GM06990 (cell line): ENCODE results near the gene NTRK2.
A peak's percentile ranks its signal among the peaks of the same experiment; 100 is the strongest.

ENCODE experiments used
- DNase-seq: peaks from one replicate; pipeline ENCODE4 v3.0.0-alpha.2; 2011; ENCODE audit not compliant: insufficient read length; ENCODE audit errors: extremely low read depth
- H3K27me3 ChIP-seq: replicated peaks from 2 replicates; pipeline ENCODE4 v1.6.0; 2011; ENCODE audit warnings: low read length; ENCODE audit not compliant: control insufficient read depth, insufficient read depth
- H3K36me3 ChIP-seq: 2 replicates; pipeline ENCODE4 v1.5.1; 2011; ENCODE audit warnings: low read length; ENCODE audit not compliant: control insufficient read depth, insufficient read depth
- H3K4me3 ChIP-seq: replicated peaks from 2 replicates; pipeline ENCODE4 v1.5.1; 2011; ENCODE audit warnings: low read depth, mild to moderate bottlenecking, control low read depth, low read length
- CTCF ChIP-seq: IDR thresholded peaks from 2 replicates; pipeline ENCODE4 v1.5.1; 2011; ENCODE audit warnings: low read length, control low read depth, mild to moderate bottlenecking, inconsistent platforms; ENCODE audit not compliant: insufficient read depth, poor library complexity, severe bottlenecking

NTRK2 gene

GRCh38 chr9:84759300-84759750 is 89.8 kb downstream of the NTRK2 start:
- Histone ChIP-seq H3K27me3 (no peaks in the 10 kb centered on the region), H3K36me3 (no peaks in the 10 kb centered on the region), H3K4me3 (0 out of 2 replicates have a peak overlapping the region, but pooled peaks have one; percentile 10)
- TF ChIP-seq CTCF, result no peak
- peak; percentile 53 for DNase-seq

GRCh38 chr9:84759804-84760203 is 90.3 kb downstream of the NTRK2 start:
- no peak for DNase-seq
- Histone ChIP-seq H3K36me3 (no peaks in the 10 kb centered on the region), H3K27me3 (no peaks in the 10 kb centered on the region), H3K4me3 (no peak overlapping the region)
- TF ChIP-seq CTCF, result no peak

DNA sequence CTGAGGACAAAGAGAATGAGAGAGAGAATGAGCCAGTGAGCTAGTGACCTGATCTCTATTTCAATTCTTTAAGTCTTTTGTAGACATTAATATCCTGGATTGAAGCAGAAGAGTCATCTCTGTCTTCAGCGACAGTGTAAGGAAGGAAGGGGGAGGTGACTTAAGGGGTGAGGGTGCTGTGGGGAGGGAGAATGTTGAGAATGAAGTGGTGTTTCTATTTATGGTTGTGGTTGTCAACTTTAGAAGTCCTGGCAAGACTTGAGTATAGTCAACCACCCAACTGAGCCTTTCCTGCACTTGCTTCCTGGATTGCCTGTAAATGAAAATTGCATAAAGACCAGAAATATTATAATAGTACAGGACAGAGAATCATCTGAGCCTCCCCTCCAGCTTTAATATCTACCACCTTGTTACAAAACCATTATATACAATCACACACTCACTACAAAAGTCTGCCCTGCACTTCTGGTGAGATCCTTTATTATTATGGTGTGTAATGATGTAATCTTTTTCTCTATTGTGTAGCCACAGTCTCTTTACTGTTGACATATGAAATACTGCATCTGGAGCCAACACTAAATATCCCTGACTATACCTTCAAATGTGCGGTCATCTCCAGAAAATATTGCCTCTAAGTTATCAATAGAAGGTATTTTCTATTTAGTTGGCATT is 91.7 kb downstream of the NTRK2 start:
- no peak for TF ChIP-seq CTCF
- H3K4me3 ChIP-seq, result no peak overlapping the region
- DNase-seq, result peak; percentile 39
- no peaks in the 10 kb centered on the region for H3K27me3 ChIP-seq
- no peaks in the 10 kb centered on the region for H3K36me3 ChIP-seq

DNA sequence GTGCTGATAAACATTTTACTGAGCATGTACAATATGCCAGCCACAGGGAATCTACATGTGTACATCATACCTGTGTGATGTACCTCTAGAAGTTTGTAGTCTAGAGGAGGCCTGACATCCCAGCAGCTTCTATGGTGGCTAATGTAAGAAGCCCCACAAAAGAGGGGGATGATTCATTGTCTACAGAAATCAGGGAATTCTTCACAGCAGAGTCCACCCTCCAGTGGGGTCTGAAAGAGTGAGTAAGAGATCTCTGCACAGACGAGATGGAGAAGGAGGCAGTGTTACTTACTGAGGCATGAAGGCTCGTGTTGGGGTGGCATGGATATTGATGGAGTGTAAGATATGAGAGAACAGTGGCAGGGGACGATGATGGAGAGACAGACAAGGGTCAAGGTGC is 103.0 kb downstream of the NTRK2 start:
- TF ChIP-seq CTCF, result no peak
- DNase-seq, result no peak

GRCh38 chr9:84773022-84773421 is 103.5 kb downstream of the NTRK2 start:
- Histone ChIP-seq H3K36me3 (no peaks in the 10 kb centered on the region), H3K4me3 (no peak overlapping the region), H3K27me3 (no peaks in the 10 kb centered on the region)
- no peak for TF ChIP-seq CTCF
- DNase-seq, result no peak

More for the DNA sequence above, 103.0 kb downstream of the NTRK2 start:
- Histone ChIP-seq H3K36me3 (no peaks in the 10 kb centered on the region), H3K4me3 (no peak overlapping the region), H3K27me3 (no peaks in the 10 kb centered on the region)

GRCh38 chr9:84775056-84775643 is 105.6 kb downstream of the NTRK2 start:
- Histone ChIP-seq H3K4me3 (no peak overlapping the region), H3K27me3 (no peaks in the 10 kb centered on the region), H3K36me3 (no peaks in the 10 kb centered on the region)
- no peak for DNase-seq
- no peak for TF ChIP-seq CTCF
